GM23338 (cell line): ENCODE measurements around the gene KCNJ16.

ENCODE experiments used
- CREB1 ChIP-seq: fragments of 250-450 bp; sonication (Bioruptor Pico); IDR thresholded peaks from 2 replicates; pipeline ENCODE4 v1.5.0; 2020; ENCODE audit warnings: low read depth, mild to moderate bottlenecking, moderate library complexity
- CTCF ChIP-seq, 2 experiments: fragments of 200-600 bp in 1 of 2; sonication (generic) in 1 of 2; conservative IDR thresholded peaks; 2 replicates each; pipeline versions ENCODE4 v1.5.1 to v1.6.1; 2016 to 2017; ENCODE audit warnings: antibody characterized with exemption in 2 of 2, low read depth in 2 of 2, mild to moderate bottlenecking in 2 of 2, moderate library complexity in 1 of 2
- EZH2 ChIP-seq: fragments of 200-600 bp; sonication (generic); IDR thresholded peaks from one replicate; pipeline ENCODE4 v1.8.0; 2017; ENCODE audit warnings: antibody characterized with exemption, mild to moderate bottlenecking, low read depth; ENCODE audit not compliant: unreplicated experiment
- EZH2phosphoT487 ChIP-seq: fragments of 200-600 bp; sonication (generic); IDR thresholded peaks from one replicate; pipeline ENCODE4 v1.8.1; 2018; ENCODE audit warnings: antibody characterized with exemption; ENCODE audit not compliant: unreplicated experiment
- JUNB ChIP-seq: IDR thresholded peaks from one replicate; pipeline ENCODE4 v1.6.1; 2016; ENCODE audit warnings: antibody characterized with exemption; ENCODE audit not compliant: unreplicated experiment
- NANOG ChIP-seq: IDR thresholded peaks from 2 replicates; pipeline ENCODE4 v1.6.1; 2016; ENCODE audit warnings: antibody characterized with exemption, borderline replicate concordance
- POLR2AphosphoS5 ChIP-seq: IDR thresholded peaks from 2 replicates; pipeline ENCODE4 v1.6.1; 2016; ENCODE audit warnings: antibody characterized with exemption, low read depth
- REST ChIP-seq: IDR thresholded peaks from one replicate; pipeline ENCODE4 v1.6.1; 2018; ENCODE audit warnings: antibody characterized with exemption; ENCODE audit not compliant: unreplicated experiment
- STAT1 ChIP-seq: IDR thresholded peaks from one replicate; pipeline ENCODE4 v1.6.1; 2016; ENCODE audit warnings: antibody characterized with exemption; ENCODE audit not compliant: unreplicated experiment
- ZNF114 ChIP-seq: fragments of 250-450 bp; sonication (Bioruptor Pico); IDR thresholded peaks from 2 replicates; pipeline ENCODE4 v1.5.0; 2020; ENCODE audit warnings: mild to moderate bottlenecking, moderate library complexity
- ZNF331 ChIP-seq: fragments of 250-450 bp; sonication (Bioruptor Pico); IDR thresholded peaks from 2 replicates; pipeline ENCODE4 v1.5.0; 2020; ENCODE audit warnings: low read depth, mild to moderate bottlenecking, moderate library complexity
- TF ChIP-seq, protein P1 (sequence below): IDR thresholded peaks from 2 replicates; pipeline ENCODE4 v1.6.1; 2016; ENCODE audit warnings: antibody characterized with exemption
- TF ChIP-seq, protein P2 (sequence below): fragments of 250-450 bp; sonication (Bioruptor Pico); IDR thresholded peaks from 2 replicates; pipeline ENCODE4 v1.5.0; 2020; ENCODE audit warnings: mild to moderate bottlenecking, moderate library complexity

DNA sequence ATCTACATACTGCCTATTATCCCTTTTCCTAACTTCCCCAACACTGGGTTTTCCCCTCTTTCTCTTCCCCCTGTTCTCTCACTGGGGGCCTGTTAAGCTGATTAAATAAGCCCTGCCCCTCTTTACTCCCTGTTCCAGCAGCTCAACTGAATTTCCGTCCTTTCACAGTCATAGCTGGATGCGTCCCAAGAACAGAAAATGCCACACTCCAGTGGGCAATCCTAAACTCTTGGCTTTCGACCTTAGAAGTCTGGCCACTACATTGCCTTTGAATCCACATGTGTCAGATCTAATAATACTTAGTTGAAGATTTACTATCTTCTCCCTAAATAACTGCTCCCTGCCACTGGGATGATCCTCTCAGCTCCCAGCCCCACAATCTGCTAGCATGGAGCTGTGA lies 34.5 kb downstream of the KCNJ16 start:
- TF ChIP-seq POLR2AphosphoS5 = no peak
- no peak for TF ChIP-seq EZH2
- no peak for TF ChIP-seq CTCF (conservative IDR thresholded peaks at IDR 0.05; ENCODE audit: low read depth in 2 of 2)
- TF ChIP-seq EZH2phosphoT487 = no peak
- no peak for TF ChIP-seq REST
- TF ChIP-seq ZNF331 = no peak
- TF ChIP-seq, protein P1, sequence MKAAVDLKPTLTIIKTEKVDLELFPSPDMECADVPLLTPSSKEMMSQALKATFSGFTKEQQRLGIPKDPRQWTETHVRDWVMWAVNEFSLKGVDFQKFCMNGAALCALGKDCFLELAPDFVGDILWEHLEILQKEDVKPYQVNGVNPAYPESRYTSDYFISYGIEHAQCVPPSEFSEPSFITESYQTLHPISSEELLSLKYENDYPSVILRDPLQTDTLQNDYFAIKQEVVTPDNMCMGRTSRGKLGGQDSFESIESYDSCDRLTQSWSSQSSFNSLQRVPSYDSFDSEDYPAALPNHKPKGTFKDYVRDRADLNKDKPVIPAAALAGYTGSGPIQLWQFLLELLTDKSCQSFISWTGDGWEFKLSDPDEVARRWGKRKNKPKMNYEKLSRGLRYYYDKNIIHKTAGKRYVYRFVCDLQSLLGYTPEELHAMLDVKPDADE = no peak
- TF ChIP-seq CREB1 (CRISPR knock-in tag) = no peak
- no peak for TF ChIP-seq JUNB
- no peak for TF ChIP-seq NANOG
- no peak for TF ChIP-seq ZNF114 (CRISPR knock-in tag)
- no peak for TF ChIP-seq STAT1
- TF ChIP-seq, protein P2, sequence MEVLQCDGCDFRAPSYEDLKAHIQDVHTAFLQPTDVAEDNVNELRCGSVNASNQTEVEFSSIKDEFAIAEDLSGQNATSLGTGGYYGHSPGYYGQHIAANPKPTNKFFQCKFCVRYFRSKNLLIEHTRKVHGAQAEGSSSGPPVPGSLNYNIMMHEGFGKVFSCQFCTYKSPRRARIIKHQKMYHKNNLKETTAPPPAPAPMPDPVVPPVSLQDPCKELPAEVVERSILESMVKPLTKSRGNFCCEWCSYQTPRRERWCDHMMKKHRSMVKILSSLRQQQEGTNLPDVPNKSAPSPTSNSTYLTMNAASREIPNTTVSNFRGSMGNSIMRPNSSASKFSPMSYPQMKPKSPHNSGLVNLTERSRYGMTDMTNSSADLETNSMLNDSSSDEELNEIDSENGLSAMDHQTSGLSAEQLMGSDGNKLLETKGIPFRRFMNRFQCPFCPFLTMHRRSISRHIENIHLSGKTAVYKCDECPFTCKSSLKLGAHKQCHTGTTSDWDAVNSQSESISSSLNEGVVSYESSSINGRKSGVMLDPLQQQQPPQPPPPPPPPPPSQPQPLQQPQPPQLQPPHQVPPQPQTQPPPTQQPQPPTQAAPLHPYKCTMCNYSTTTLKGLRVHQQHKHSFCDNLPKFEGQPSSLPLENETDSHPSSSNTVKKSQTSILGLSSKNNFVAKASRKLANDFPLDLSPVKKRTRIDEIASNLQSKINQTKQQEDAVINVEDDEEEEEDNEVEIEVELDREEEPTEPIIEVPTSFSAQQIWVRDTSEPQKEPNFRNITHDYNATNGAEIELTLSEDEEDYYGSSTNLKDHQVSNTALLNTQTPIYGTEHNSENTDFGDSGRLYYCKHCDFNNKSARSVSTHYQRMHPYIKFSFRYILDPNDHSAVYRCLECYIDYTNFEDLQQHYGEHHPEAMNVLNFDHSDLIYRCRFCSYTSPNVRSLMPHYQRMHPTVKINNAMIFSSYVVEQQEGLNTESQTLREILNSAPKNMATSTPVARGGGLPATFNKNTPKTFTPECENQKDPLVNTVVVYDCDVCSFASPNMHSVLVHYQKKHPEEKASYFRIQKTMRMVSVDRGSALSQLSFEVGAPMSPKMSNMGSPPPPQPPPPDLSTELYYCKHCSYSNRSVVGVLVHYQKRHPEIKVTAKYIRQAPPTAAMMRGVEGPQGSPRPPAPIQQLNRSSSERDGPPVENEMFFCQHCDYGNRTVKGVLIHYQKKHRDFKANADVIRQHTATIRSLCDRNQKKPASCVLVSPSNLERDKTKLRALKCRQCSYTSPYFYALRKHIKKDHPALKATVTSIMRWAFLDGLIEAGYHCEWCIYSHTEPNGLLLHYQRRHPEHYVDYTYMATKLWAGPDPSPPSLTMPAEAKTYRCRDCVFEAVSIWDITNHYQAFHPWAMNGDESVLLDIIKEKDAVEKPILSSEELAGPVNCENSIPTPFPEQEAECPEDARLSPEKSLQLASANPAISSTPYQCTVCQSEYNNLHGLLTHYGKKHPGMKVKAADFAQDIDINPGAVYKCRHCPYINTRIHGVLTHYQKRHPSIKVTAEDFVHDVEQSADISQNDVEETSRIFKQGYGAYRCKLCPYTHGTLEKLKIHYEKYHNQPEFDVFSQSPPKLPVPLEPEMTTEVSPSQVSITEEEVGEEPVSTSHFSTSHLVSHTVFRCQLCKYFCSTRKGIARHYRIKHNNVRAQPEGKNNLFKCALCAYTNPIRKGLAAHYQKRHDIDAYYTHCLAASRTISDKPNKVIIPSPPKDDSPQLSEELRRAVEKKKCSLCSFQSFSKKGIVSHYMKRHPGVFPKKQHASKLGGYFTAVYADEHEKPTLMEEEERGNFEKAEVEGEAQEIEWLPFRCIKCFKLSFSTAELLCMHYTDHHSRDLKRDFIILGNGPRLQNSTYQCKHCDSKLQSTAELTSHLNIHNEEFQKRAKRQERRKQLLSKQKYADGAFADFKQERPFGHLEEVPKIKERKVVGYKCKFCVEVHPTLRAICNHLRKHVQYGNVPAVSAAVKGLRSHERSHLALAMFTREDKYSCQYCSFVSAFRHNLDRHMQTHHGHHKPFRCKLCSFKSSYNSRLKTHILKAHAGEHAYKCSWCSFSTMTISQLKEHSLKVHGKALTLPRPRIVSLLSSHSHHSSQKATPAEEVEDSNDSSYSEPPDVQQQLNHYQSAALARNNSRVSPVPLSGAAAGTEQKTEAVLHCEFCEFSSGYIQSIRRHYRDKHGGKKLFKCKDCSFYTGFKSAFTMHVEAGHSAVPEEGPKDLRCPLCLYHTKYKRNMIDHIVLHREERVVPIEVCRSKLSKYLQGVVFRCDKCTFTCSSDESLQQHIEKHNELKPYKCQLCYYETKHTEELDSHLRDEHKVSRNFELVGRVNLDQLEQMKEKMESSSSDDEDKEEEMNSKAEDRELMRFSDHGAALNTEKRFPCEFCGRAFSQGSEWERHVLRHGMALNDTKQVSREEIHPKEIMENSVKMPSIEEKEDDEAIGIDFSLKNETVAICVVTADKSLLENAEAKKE (CRISPR knock-in tag) = no peak
